GM12878 (cell line): ENCODE measurements around the gene ANKRD13D. TPM values are rescaled to one million over a fixed set of nuclear protein-coding genes. Genes with fewer than 3 reads are reported as not detected.

Source experiments
- ATAC-seq: fragments of 200-7000 bp; cut with Tn5 transposase; 3 replicates; pipeline ENCODE4 v1.9.1; 2020; ENCODE audit warnings: mild to moderate bottlenecking, moderate library complexity
- BruUV-seq: library from RNA; stranded (reverse); fragments of 400-500 nt; replicated peaks from 2 replicates; lab custom pipeline; 2021; lab: Mats Ljungman, UMichigan
- CTCF ChIA-PET: fragments of 300-600 bp; sonication (Branson Sonifier 250); formaldehyde crosslinking; extraction: SDS; loops from one replicate; lab custom pipeline; 2021; ENCODE audit warnings: inconsistent platforms; lab: Yijun Ruan, JAX
- POLR2A ChIA-PET: fragments of 350-600 bp; formaldehyde crosslinking; extraction: SDS; loops from one replicate; lab custom pipeline; 2021; ENCODE audit warnings: inconsistent platforms; lab: Charles Lee
- RAD21 ChIA-PET: fragments of 300-600 bp; sonication (Branson Sonifier 250); formaldehyde crosslinking; loops from one replicate; lab custom pipeline; 2023; ENCODE audit warnings: antibody characterized with exemption; ENCODE audit not compliant: unreplicated experiment; lab: Charles Lee
- SMC1A ChIA-PET: fragments of 300-600 bp; sonication (Branson Sonifier 250); formaldehyde crosslinking; loops from one replicate; lab custom pipeline; 2023; ENCODE audit not compliant: unreplicated experiment, uncharacterized antibody; lab: Charles Lee
- DNase-seq: peaks from one replicate; pipeline ENCODE4 v3.0.0-alpha.2; 2011; ENCODE audit warnings: low read depth, low spot score
- FAIRE-seq: peaks from 3 replicates; lab custom pipeline; 2011; peaks lifted over from hg19 to GRCh38; lab: Jason Lieb, UNC
- H2AFZ ChIP-seq: 2 replicates; pipeline ENCODE4 v1.6.0; 2011; ENCODE audit warnings: low read depth, low read length, control low read depth; ENCODE audit not compliant: control insufficient read depth
- H3K27ac ChIP-seq: 2 replicates; pipeline ENCODE4 v1.5.1; 2011; ENCODE audit warnings: control low read depth; ENCODE audit not compliant: control insufficient read depth, insufficient read depth
- H3K27me3 ChIP-seq, 2 experiments: replicated peaks in 1 of 2; 2 replicates each; pipeline versions ENCODE4 v1.6.0 to v1.6.1; 2011; ENCODE audit warnings: low read length in 1 of 2; ENCODE audit not compliant: control insufficient read depth in 2 of 2, insufficient read depth in 2 of 2
- H3K36me3 ChIP-seq, 2 experiments: 2 replicates each; pipeline ENCODE4 v1.5.1; 2011; ENCODE audit warnings: low read length in 1 of 2; ENCODE audit not compliant: control insufficient read depth in 2 of 2, insufficient read depth in 2 of 2
- H3K4me1 ChIP-seq: 2 replicates; pipeline ENCODE4 v1.6.1; 2011; ENCODE audit warnings: mild to moderate bottlenecking, low read length, moderate library complexity, mixed read lengths; ENCODE audit not compliant: control insufficient read depth, insufficient read depth
- H3K4me2 ChIP-seq: 2 replicates; pipeline ENCODE4 v1.6.0; 2011; ENCODE audit warnings: control low read depth; ENCODE audit not compliant: control insufficient read depth, insufficient read depth
- H3K4me3 ChIP-seq: fragments of 200-600 bp; sonication (generic); 2 replicates; pipeline ENCODE4 v1.5.1; 2016
- H3K79me2 ChIP-seq: 2 replicates; pipeline ENCODE4 v1.6.0; 2011; ENCODE audit warnings: low read length; ENCODE audit not compliant: control insufficient read depth, insufficient read depth
- H3K9ac ChIP-seq: 2 replicates; pipeline ENCODE4 v1.8.0; 2011; ENCODE audit warnings: low read length, control low read depth, mixed read lengths; ENCODE audit not compliant: control insufficient read depth, insufficient read depth
- H3K9me3 ChIP-seq: replicated peaks from 3 replicates; pipeline ENCODE4 v1.5.1; 2011; ENCODE audit warnings: mild to moderate bottlenecking, low read length; ENCODE audit not compliant: control insufficient read depth, insufficient read depth
- H4K20me1 ChIP-seq: 2 replicates; pipeline ENCODE4 v1.6.0; 2011; ENCODE audit not compliant: control insufficient read depth, insufficient read depth
- ETV6 ChIP-seq, 2 experiments: fragments of 450-650 bp in 1 of 2; IDR thresholded peaks in 1 of 2; conservative IDR thresholded peaks in 1 of 2; 2 replicates each; pipeline ENCODE4 v1.6.1; 2014; ENCODE audit warnings: antibody characterized with exemption in 1 of 2, borderline replicate concordance in 1 of 2, low read depth in 1 of 2, mild to moderate bottlenecking in 1 of 2, moderate library complexity in 1 of 2
- KAT2A ChIP-seq: conservative IDR thresholded peaks from 2 replicates; pipeline ENCODE4 v1.6.1; 2011; ENCODE audit warnings: low read depth, low read length; ENCODE audit not compliant: control insufficient read depth
- POLR2AphosphoS5 ChIP-seq: IDR thresholded peaks from 2 replicates; pipeline ENCODE4 v1.6.1; 2011; ENCODE audit warnings: mild to moderate bottlenecking, low read length, inconsistent platforms
- SPI1 ChIP-seq: IDR thresholded peaks from 2 replicates; pipeline ENCODE4 v1.6.1; 2011; ENCODE audit warnings: low read depth, mild to moderate bottlenecking, low read length, moderate library complexity, borderline replicate concordance; ENCODE audit not compliant: insufficient read depth
- ZNF687 ChIP-seq: fragments of 450-650 bp; IDR thresholded peaks from 2 replicates; pipeline ENCODE4 v1.6.1; 2017; ENCODE audit warnings: mild to moderate bottlenecking, moderate library complexity
- WGBS: methylation state at CpG from one replicate; pipeline ENCODE4 v1.1.6; 2016; ENCODE audit warnings: low lambda C conversion rate; ENCODE audit not compliant: insufficient replicate concordance, insufficient coverage; ENCODE audit errors: missing lambda C conversion rate; 5-methylcytosine and 5-hydroxymethylcytosine counted together
- in situ Hi-C: fragments of 300-500 bp; cut with MboI; formaldehyde crosslinking; loops from 9 replicates; pipeline ENCODE4 v1.14.3; 2018; ENCODE audit warnings: mixed read lengths
- intact Hi-C: fragments of 100-400 bp; cut with micrococcal nuclease; formaldehyde crosslinking; loops from one replicate; pipeline ENCODE4 v1.14.2; 2022; ENCODE audit not compliant: unreplicated experiment
- polyA plus RNA-seq, 11 experiments: library from polyadenylated mRNA; depleted of rRNA in 4 of 11; unstranded in 6 of 11; stranded (reverse) in 5 of 11; fragments of >200 nt; fragmentation: Nextera tagmentation in 4 of 11; fragmentation: Illumina TruSeq in 1 of 11; extraction: Ambion mirVana in 4 of 11; extraction: Trizol in 1 of 11; gene quantifications; 1 replicate in 1 of 11; 2 replicates in 10 of 11; pipeline versions ENCODE4 v1.2.1 to v1.2.3, GENCODE V29; 2011 to 2016; ENCODE audit warnings: inconsistent platforms in 2 of 11, missing spikeins in 2 of 11, low read depth in 1 of 11
- total RNA-seq, 4 experiments: library from RNA; depleted of rRNA in 3 of 4; stranded (reverse); fragments of >200 nt in 3 of 4; fragmentation: Illumina TruSeq in 1 of 4; extraction: Trizol in 1 of 4; gene quantifications; 2 replicates each; pipeline versions ENCODE4 v1.2.1 to v1.2.3, GENCODE V29; 2013 to 2021

ANKRD13D gene
- total and polyA plus RNA-seq, 10 of the 15 experiments (the other 5 are each of a cell fraction or from before 2014, with no cell fraction given): 2.0 to 56.2 (median 21.4) TPM

DNA sequence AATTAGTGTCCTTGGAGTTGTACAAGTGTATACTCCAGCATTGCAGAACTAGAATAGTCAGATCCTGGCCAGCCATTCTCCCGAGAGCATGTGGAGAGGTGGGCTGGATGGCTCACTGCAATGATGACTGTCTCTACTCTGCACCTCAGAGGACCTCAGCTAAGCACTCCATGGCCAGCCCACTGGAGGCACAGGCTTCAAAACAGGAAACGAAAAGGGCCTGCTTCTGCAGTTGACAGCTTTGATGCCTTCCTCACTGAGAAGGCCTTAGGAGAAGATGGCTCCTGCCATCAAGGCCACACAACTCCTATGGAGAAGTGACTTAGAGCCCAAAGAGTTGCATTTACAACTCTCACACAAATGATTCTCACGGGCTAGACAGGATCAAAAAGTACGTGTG is 55.2 kb downstream of the ANKRD13D start:
- in situ Hi-C loops (no loop called here), intact Hi-C loops (no loop called here)
- H4K20me1 ChIP-seq: no peaks in the 10 kb centered on the region
- ChIA-PET POLR2A (interaction anchor here (0.6 to 3.9 kb wide), 10 partner anchors 11 to 270 kb away, joined by 3 to 50 read pairs (median 4); partner anchors contain the start of gene POLD4), SMC1A (interaction anchor here (1.4 to 7.3 kb wide), 7 partner anchors 10 to 82 kb away, joined by 3 to 200 read pairs (median 18); partner anchors contain the start of genes POLD4 and RAD9A), RAD21 (interaction anchor here (0.8 to 7.4 kb wide), 10 partner anchors 11 to 263 kb away, joined by 3 to 197 read pairs (median 13); partner anchors contain the start of genes POLD4, PPP1CA and RAD9A), CTCF (interaction anchor here (0.7 to 11.8 kb wide), 14 partner anchors 9 to 118 kb away, joined by 3 to 390 read pairs (median 18); partner anchors contain the start of genes CLCF1 and POLD4)
- H3K27ac ChIP-seq: peak overlapping the region; percentile 35
- peaks cover 38% of the 10 kb centered on the region for H3K4me1 ChIP-seq
- DNase-seq: no peak
- H3K36me3 ChIP-seq: no peaks in the 10 kb centered on the region
- no TSS peak for BruUV-seq
- H2AFZ ChIP-seq: peak overlapping the region; percentile 60
- FAIRE-seq: peak; percentile 78
- H3K9me3 ChIP-seq: no peaks in the 10 kb centered on the region; the same call in 2 of the 3 replicates
- peak; percentile 63 for ATAC-seq
- no peaks in the 10 kb centered on the region for H3K79me2 ChIP-seq
- H3K9ac ChIP-seq: no peak overlapping the region
- peak; percentile 42; the same call in 1 of the 2 replicates for TF ChIP-seq SPI1
- no peak for TF ChIP-seq ETV6 (conservative IDR thresholded peaks at IDR 0.05 in 1 of 2, IDR thresholded peaks at IDR 0.05 in 1 of 2; ENCODE audit: borderline replicate concordance in 1 of 2, low read depth in 1 of 2)
- TF ChIP-seq POLR2AphosphoS5: no peak
- peak; percentile 82 for TF ChIP-seq ZNF687
- no peak for TF ChIP-seq KAT2A
- 21% methylated on average over 4 of the region's 4 CpGs for WGBS
- H3K27me3 ChIP-seq: no peaks in the 10 kb centered on the region
- H3K4me2 ChIP-seq: 0 out of 2 replicates have a peak overlapping the region, but pooled peaks have one; percentile 2
- H3K4me3 ChIP-seq: no peak overlapping the region
